Activated T-cell treated with anti-CD3 and anti-CD28 coated beads for 4 hours (primary cell): Measurements from ENCODE around the gene NDUFS2.
"Not testable (repeated sequence)": the region's sequence is repeated elsewhere in the genome, so short reads cannot be mapped to it uniquely, and the experiment has no call there.

Source experiments
- DNase-seq: peaks from one replicate; pipeline ENCODE4 v3.0.0-alpha.2; 2020

NDUFS2 gene

DNA sequence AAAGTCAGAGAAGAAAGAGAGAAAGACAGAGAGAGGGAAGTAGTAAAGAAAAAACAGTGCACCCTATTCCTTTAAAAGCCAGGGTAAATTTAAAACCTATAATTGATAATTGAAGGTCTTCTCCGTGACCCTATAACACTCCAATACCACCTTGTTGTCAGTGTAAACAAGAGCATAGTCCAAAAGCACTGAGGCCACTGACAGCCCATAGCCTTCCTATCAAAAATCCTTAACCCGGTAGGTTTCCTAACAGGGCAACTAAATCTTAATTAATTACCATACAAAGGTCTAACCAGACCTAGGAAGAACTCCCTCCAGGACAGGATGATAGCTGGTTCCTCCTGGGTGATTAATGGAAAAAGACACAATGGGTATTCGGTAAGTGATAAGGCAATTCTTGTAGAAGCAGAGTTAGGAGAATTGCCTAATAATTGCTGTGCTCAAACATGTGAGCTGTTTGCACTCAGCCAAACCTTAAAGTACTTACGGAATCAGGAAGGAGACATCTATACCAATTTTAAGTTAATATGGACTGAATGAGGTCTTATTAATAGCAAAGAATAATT is 53.9 kb downstream of the NDUFS2 start:
- DNase-seq: not testable (repeated sequence)

DNA sequence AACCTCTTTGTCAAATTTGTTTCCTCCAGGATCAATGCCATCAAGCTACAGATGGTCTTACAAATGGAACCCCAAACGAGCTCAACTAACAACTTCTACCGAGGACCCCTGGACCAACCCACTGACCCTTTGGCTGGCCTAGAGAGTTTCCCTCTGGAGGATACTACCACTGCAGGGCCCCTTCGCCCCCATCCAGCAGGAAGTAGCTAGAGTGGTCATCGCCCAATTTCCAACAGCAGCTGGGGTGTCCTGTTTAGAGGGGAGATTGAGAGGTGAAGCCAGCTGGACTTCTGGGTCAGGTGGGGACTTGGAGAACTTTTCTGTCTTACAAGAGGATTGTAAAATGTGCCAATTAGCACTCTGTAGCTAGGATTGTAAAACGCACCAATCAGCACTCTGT is 54.9 kb downstream of the NDUFS2 start:
- DNase-seq: not testable (repeated sequence)

DNA sequence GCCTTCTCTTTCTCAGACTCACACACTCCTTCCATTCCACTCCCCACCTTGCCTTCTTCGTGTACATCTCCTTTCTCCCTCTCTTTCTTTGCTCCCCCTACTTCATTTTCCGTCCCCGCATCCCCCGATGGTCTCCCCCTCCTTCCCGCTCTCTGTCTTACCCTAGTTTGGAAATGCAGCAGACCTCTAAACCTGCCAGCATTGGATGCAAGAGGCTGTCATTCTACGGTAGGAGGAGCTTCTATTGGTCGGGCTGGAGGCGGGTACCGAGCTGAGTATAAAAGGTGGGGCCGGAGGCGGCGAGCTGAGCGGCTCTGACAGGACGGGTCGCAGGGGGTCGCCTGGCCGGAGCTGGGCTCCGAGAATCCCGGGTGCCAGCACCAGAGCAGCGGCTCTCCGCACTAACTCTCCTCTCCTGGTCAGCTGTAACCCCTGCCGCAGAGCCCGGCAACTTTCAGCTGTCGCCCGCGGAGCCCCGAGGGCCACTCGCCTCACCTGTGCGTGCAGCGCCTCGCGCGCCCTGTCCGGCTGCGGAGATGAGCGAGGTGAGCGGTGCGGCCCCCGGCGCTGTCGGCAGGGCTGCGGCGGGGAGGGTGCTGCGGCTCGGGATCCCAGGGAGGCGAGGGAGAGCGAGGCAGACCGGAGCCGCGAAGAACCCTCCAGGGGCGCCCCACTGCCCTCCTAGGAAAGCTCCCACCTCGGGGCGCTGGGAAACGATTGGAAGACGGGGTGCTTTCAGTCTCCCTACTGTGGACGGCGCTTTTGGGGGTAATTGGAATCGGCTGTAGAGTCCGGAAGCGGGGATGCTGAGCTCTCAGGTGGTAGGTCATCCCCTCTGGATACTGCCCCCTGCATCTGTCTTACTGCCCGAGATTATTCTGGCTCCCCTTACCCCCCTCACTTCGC is 56.5 kb downstream of the NDUFS2 start, which contains the start of gene PCP4L1:
TSS of gene PCP4L1 (plus strand) at position 307 of the 906 bp plus-strand sequence. CDS start at position 537, 230 bp downstream.
- no peak for DNase-seq

DNA sequence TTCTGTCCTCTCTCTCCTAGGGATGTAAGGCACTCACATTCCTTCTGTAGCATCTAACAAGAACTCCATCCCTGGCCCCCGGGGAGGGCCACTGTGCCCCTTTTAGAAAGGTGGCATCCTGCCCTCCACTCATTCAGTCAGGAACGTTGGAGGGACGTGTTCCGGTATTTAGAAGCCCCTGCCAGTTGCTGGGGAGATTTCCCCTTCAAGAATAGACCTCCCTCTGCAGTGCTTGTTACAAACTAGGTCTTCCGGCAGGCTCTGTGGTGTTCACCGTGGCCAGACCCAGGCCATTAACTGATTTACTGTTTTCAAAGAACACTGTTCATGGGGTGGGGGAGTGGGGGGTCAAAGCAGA is 57.2 kb downstream of the NDUFS2 start:
- DNase-seq: no peak

DNA sequence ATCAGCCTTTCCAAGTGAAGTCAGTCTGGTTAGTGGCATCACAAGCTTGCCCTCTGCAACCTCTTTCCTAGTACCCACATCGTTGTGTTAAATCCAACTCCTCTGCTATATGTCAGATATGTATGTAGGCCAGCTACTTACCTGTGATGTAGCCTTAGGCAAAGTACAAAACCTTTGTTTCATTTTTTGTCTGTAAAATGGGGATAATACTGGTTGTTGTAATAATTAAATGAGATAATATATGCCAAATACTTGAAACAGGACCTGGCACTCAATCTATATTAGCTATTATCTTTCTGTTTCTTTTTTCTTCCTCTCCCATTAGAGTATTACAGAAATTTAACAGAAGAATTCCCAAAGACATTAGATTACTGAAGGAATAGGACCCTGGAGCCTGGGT is 57.6 kb downstream of the NDUFS2 start:
- no peak for DNase-seq

DNA sequence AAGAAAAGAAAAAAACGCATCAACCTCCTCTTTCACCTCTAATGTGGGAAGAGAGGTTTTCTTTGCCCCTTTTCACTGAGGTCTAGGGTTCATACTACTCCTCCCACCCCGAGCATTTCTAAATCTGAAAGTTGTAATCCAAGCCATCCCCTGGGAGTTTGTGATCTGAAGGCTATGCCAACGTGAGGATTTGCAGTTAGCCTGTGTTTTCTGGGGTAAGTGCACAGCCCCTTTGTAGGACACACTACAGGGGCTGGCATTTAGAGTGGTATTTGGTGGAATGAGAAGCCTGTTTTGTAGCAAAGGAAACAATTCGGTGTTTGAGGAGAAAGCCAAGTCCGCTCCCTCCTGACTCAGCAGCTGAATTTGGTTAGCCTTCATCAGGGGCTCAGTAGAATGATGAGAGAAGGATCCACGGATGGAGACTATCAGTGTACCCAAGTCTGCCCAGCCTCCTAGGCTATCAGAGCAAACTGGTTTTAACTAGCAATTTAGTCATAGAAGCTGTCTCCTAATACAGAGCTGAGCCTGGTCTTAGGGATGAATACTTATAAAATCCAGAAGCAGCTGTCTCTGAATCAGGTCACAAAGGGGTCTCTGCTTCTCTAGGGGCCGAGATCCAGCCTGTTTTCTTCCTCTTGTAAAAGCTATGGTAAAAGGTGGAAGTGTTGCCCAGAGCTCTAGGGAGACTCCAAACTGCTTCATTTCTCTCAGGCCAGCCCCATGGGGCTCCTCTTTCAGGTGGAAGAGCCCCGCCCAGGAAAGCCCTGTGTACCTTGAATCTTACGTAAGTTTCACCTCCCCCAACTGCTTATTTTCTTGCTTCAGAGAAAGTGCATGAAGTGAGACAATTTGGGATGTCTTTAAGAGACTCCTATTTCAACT is 58.5 kb downstream of the NDUFS2 start:
- no peak for DNase-seq

DNA sequence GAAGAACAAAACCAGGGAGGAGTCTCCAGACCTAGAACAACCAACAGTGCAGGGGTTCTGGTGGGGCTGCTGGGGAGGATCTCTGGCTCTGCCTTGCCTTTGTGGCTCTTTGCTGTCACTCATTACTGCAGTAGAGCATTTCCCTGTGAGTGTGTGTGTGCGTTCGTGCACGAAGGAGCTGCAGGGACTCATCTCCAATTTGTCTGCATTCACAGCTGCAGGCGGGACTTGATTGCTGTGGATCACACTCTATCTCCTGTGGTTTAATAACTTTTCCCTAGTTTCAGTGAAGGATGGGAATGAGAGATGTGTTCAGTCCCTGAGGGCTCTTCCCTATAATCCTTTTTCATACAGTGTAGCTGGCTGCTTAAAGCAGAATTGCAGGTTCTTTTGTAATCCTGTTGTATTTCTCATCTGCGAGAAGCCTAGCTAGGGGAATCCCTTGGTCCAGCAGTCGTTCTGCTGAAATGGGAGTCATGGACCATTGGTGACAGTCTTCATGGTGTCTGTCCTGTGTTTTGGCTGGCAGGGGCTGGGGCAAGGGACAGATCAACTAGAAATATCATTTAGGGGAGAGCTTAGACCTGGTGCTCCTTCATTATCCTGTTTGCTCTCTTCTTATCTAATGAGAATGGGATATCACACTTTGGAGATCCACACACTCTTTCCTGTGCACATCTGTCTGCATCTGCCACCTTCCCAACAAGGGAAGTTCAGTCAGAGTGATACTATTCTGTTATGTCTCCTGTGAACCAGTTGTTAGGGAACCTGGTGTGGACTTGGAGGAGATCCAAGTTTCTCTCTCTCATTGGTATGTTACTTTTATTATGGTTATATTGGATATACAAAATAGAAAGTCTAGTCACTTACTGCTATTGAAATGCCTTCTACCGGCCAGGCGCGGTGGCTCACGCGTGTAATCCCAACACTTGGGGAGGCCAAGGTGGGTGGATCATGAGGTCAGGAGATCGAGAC is 59.4 kb downstream of the NDUFS2 start:
- DNase-seq: no peak
